CD4-positive, alpha-beta T cell (primary cell): Measurements from ENCODE around the gene CAMTA1. TPM values are rescaled to one million over a fixed set of nuclear protein-coding genes. Genes with fewer than 3 reads are reported as not detected.

Source experiments
- ATAC-seq: fragments of 200-7000 bp; cut with Tn5 transposase; one replicate; pipeline ENCODE4 v1.10.0; 2022; ENCODE audit warnings: mild to moderate bottlenecking; ENCODE audit not compliant: poor library complexity
- CTCF ChIA-PET: fragments of 350-600 bp; sonication (Branson Sonifier 250); formaldehyde crosslinking; loops from one replicate; lab custom pipeline; 2021; ENCODE audit warnings: antibody characterized with exemption, inconsistent platforms; lab: Charles Lee
- POLR2A ChIA-PET: fragments of 350-600 bp; sonication (Branson Sonifier 250); formaldehyde crosslinking; loops from one replicate; lab custom pipeline; 2021; ENCODE audit warnings: antibody characterized with exemption, inconsistent platforms; lab: Charles Lee
- DNase-seq, 14 experiments: peaks; one replicate each; pipeline ENCODE4 v3.0.0-alpha.2; 2013 to 2020; ENCODE audit warnings: mixed read lengths in 2 of 14
- H3K27ac ChIP-seq, 2 donors: one replicate each; pipeline versions ENCODE4 v1.5.1 to v1.7.0; 2013; ENCODE audit warnings: low read length in 2 of 2, low read depth in 1 of 2, mild to moderate bottlenecking in 1 of 2
- H3K27me3 ChIP-seq, 2 experiments: 1 replicate in 1 of 2; 2 replicates in 1 of 2; pipeline versions ENCODE4 v1.6.1 to v1.7.0; 2013; ENCODE audit warnings: low read length in 2 of 2, control low read depth in 1 of 2, mild to moderate bottlenecking in 1 of 2, moderate library complexity in 1 of 2; ENCODE audit not compliant: insufficient read depth in 2 of 2, control insufficient read depth in 1 of 2
- H3K36me3 ChIP-seq: one replicate; pipeline ENCODE4 v1.6.1; 2013; ENCODE audit warnings: low read length, control low read depth; ENCODE audit not compliant: insufficient read depth
- H3K4me1 ChIP-seq: one replicate; pipeline ENCODE4 v1.6.1; 2013; ENCODE audit warnings: low read length, control low read depth; ENCODE audit not compliant: insufficient read depth
- H3K4me3 ChIP-seq: one replicate; pipeline ENCODE4 v1.5.1; 2013; ENCODE audit warnings: mild to moderate bottlenecking, low read length, moderate library complexity
- H3K9me3 ChIP-seq, 2 experiments: 1 replicate in 1 of 2; 2 replicates in 1 of 2; pipeline versions ENCODE4 v1.6.1 to v1.7.0; 2013; ENCODE audit warnings: low read length in 2 of 2, mild to moderate bottlenecking in 2 of 2, control low read depth in 1 of 2, moderate library complexity in 1 of 2; ENCODE audit not compliant: control insufficient read depth in 1 of 2, insufficient read depth in 1 of 2
- H3K27ac Mint-ChIP-seq: one replicate; pipeline ENCODE4 v1.8.0; 2020; ENCODE audit warnings: mixed read lengths
- H3K27me3 Mint-ChIP-seq: one replicate; pipeline ENCODE4 v1.8.0; 2021; ENCODE audit warnings: mixed read lengths
- H3K36me3 Mint-ChIP-seq: one replicate; pipeline ENCODE4 v1.8.0; 2021; ENCODE audit warnings: low read depth, mixed read lengths
- H3K4me1 Mint-ChIP-seq: one replicate; pipeline ENCODE4 v1.8.0; 2021; ENCODE audit warnings: low read depth, mixed read lengths
- H3K4me3 Mint-ChIP-seq: one replicate; pipeline ENCODE4 v1.8.0; 2020; ENCODE audit warnings: mild to moderate bottlenecking, mixed read lengths
- H3K9me3 Mint-ChIP-seq: one replicate; pipeline ENCODE4 v1.8.0; 2020; ENCODE audit warnings: mixed read lengths
- intact Hi-C, 2 experiments: fragments of 100-400 bp; cut with DNase I in 1 of 2; cut with micrococcal nuclease in 1 of 2; formaldehyde crosslinking; loops; one replicate each; pipeline versions ENCODE4 v1.15.1 to v1.9.0; 2023 to 2025; cut with DNase I, micrococcal nuclease
- total RNA-seq, 174 experiments: library from RNA in 2 of 174; stranded (reverse) in 2 of 174; gene quantifications; one replicate each; pipeline ENCODE4 v1.2.3 and lab custom pipeline; 2021 to 2026
- TF ChIP-seq, protein P1 (sequence below): fragments of 200-600 bp; IDR thresholded peaks from one replicate; pipeline ENCODE4 v1.8.0; 2022; ENCODE audit warnings: antibody characterized with exemption, mild to moderate bottlenecking

Gene CAMTA1
- total RNA-seq, 2 experiments from 2014 or later = 38.6 to 39.3 TPM

DNA sequence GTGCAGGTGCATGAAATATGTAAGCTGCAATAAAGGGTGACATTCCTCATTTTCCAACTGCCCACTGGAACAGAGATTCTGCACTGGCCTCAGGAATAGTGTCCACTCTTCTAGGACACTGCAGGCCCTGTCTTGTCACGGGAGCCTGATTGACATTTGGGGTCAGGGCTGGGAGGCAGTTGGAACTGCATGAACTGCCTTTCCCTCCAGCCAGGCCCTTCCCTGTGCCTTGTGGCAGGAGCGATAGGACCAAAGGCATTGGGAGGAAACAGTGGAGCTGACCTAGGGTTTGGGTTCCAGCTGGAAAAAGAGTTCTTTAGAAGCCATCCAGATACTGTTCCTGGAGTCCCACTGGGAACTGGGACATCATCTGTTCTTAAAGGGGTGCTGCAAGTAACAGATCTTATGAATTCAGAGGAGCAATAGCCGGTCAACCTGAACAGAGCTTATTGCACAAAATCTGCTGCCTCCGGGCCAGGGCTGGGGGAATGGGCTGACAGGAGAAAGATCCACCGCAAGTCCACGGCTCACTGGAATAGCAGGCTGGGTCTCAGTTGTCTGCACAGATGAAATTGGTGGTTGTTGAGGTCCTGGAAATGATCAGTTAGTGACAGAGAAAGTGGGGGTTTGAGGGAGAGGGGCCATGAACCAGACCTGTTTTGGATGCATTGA lies 451.7 kb downstream of the CAMTA1 start:
- CTCF ChIA-PET = no interaction called here
- no peak for DNase-seq

DNA sequence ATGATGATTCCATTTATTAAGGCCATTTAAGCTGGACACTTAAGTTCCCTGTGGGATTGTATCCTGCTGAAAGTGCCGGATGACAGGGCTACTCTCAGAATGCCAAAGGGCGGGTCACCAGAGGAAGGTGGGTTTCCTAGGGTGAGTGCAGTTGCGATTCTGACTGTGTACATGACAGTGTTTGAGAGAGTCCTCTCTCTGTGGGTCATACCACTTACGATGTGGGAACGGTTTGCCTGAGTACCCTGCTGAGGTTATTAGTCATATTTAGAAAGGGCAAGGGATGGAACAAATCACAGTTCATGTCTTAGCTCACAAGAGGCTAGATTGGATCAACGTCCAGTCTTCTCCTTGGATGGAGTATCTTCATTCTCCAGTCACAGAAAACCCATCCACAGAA lies 461.9 kb downstream of the CAMTA1 start:
- intact Hi-C loops = no loop called here
- TF ChIP-seq, protein P1, sequence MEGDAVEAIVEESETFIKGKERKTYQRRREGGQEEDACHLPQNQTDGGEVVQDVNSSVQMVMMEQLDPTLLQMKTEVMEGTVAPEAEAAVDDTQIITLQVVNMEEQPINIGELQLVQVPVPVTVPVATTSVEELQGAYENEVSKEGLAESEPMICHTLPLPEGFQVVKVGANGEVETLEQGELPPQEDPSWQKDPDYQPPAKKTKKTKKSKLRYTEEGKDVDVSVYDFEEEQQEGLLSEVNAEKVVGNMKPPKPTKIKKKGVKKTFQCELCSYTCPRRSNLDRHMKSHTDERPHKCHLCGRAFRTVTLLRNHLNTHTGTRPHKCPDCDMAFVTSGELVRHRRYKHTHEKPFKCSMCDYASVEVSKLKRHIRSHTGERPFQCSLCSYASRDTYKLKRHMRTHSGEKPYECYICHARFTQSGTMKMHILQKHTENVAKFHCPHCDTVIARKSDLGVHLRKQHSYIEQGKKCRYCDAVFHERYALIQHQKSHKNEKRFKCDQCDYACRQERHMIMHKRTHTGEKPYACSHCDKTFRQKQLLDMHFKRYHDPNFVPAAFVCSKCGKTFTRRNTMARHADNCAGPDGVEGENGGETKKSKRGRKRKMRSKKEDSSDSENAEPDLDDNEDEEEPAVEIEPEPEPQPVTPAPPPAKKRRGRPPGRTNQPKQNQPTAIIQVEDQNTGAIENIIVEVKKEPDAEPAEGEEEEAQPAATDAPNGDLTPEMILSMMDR = no peak
- ChIA-PET POLR2A (no interaction called here), CTCF (no interaction called here)
- Mint-ChIP-seq H3K4me3 (no peak overlapping the region), H3K36me3 (no peaks in the 10 kb centered on the region), H3K27me3 (peaks cover 33% of the 10 kb centered on the region), H3K9me3 (no peaks in the 10 kb centered on the region), H3K4me1 (no peaks in the 10 kb centered on the region), H3K27ac (no peak overlapping the region)
- H3K4me1 ChIP-seq = no peaks in the 10 kb centered on the region
- ATAC-seq (no peak), DNase-seq (no peak)
- peaks cover 0 to 20% of the 10 kb centered on the region in 2 experiments for H3K9me3 ChIP-seq
- H3K36me3 ChIP-seq = no peaks in the 10 kb centered on the region
- peaks cover 2 to 21% of the 10 kb centered on the region in 2 experiments for H3K27me3 ChIP-seq
- no peak overlapping the region for H3K27ac ChIP-seq
- no peak overlapping the region for H3K4me3 ChIP-seq

More for the DNA sequence above, 451.7 kb downstream of the CAMTA1 start:
- TF ChIP-seq, protein P1 = no peak
- H3K4me3 Mint-ChIP-seq = no peak overlapping the region
- no peaks in the 10 kb centered on the region for H3K4me1 Mint-ChIP-seq
- no peaks in the 10 kb centered on the region for H3K36me3 Mint-ChIP-seq
- peaks cover 3 to 14% of the 10 kb centered on the region in 2 experiments for H3K27me3 ChIP-seq
- H3K9me3 ChIP-seq = no peaks in the 10 kb centered on the region
- H3K27ac Mint-ChIP-seq = no peak overlapping the region
- H3K4me3 ChIP-seq = no peak overlapping the region
- H3K9me3 Mint-ChIP-seq = no peaks in the 10 kb centered on the region
- no peak for ATAC-seq
- H3K27ac ChIP-seq = no peak overlapping the region
- intact Hi-C loops = no loop called here
- H3K27me3 Mint-ChIP-seq = peaks cover 43% of the 10 kb centered on the region
- POLR2A ChIA-PET = no interaction called here
- H3K36me3 ChIP-seq = no peaks in the 10 kb centered on the region
- no peaks in the 10 kb centered on the region for H3K4me1 ChIP-seq

DNA sequence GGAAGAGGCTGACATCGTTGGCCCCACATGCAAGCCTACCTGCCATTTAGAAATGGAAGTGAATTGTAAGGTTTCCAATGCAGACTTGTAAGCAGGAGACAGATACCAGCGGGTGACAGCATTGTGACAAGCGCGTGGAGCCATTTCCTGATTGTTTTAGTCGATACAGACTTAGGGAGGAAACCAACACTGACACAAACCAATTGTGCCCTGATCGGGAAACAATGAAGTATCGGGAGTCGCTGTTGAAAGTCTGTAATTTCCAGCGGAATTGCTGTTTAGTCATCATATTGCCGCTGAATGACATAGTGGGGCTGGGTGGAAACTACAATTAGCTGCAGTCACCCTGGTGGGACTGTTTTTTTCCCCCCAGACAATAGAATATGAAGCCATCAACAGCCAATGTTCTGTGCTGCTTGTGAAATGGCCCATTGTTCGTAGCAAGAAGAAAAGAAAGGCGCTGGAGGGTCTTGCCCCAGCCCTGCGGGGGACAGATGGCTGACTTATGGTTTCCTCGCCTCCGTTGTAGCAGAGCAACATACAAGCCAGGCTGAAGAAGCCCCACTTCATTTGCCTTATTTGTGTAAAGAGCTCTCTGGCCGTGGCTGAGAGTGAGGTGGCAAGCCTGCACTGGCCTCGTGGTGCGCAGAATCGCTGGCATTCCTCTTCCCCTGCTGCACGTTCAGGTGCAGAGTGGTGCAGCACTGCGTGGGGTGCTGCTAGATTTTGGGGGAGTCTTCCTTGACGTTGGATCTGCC lies 462.7 kb downstream of the CAMTA1 start:
- intact Hi-C loops = no loop called here
- POLR2A ChIA-PET = no interaction called here
- DNase-seq (no peak), ATAC-seq (no peak)
- Histone ChIP-seq H3K36me3 (no peaks in the 10 kb centered on the region), H3K27me3 (peaks cover 2 to 21% of the 10 kb centered on the region in 2 experiments), H3K4me1 (no peaks in the 10 kb centered on the region), H3K9me3 (peaks cover 0 to 16% of the 10 kb centered on the region in 2 experiments), H3K4me3 (no peak overlapping the region), H3K27ac (no peak overlapping the region)
- Mint-ChIP-seq H3K27me3 (peaks cover 33% of the 10 kb centered on the region), H3K27ac (no peak overlapping the region), H3K9me3 (no peaks in the 10 kb centered on the region), H3K4me1 (no peaks in the 10 kb centered on the region), H3K36me3 (no peaks in the 10 kb centered on the region), H3K4me3 (no peak overlapping the region)
- TF ChIP-seq, protein P1 = no peak
- CTCF ChIA-PET = no interaction called here
